Neural progenitor cell (in vitro differentiated cells): ENCODE results near the gene MERTK. TPM values are rescaled to one million over a fixed set of nuclear protein-coding genes. Genes with fewer than 3 reads are reported as not detected.

ENCODE experiments used
- DNase-seq: peaks from one replicate; pipeline ENCODE4 v3.0.0-alpha.2; 2016; ENCODE audit warnings: low spot score
- H2AFZ ChIP-seq: fragments of 200-600 bp; sonication (generic); replicated peaks from 2 replicates; pipeline ENCODE4 v1.6.1; 2016; ENCODE audit warnings: antibody characterized with exemption
- H3F3A ChIP-seq: fragments of 200-600 bp; sonication (generic); 2 replicates; pipeline ENCODE4 v1.6.1; 2016; ENCODE audit warnings: antibody characterized with exemption, low read depth
- H3K27ac ChIP-seq: fragments of 200-600 bp; sonication (generic); 2 replicates; pipeline ENCODE4 v1.5.1; 2016; ENCODE audit warnings: mild to moderate bottlenecking
- H3K27me3 ChIP-seq: fragments of 200-600 bp; sonication (generic); 2 replicates; pipeline ENCODE4 v1.6.1; 2016; ENCODE audit warnings: mild to moderate bottlenecking, moderate library complexity
- H3K36me3 ChIP-seq: fragments of 200-600 bp; sonication (generic); 2 replicates; pipeline ENCODE4 v1.5.1; 2016
- H3K4me1 ChIP-seq: fragments of 200-600 bp; sonication (generic); 2 replicates; pipeline ENCODE4 v1.6.1; 2016; ENCODE audit warnings: mixed run types
- H3K4me2 ChIP-seq: fragments of 200-600 bp; sonication (generic); 2 replicates; pipeline ENCODE4 v1.6.1; 2016
- H3K4me3 ChIP-seq: fragments of 200-600 bp; sonication (generic); 2 replicates; pipeline ENCODE4 v1.5.1; 2016
- H3K79me2 ChIP-seq: fragments of 200-600 bp; sonication (generic); 2 replicates; pipeline ENCODE4 v1.6.1; 2016; ENCODE audit warnings: low read depth
- H3K9ac ChIP-seq: fragments of 200-600 bp; sonication (generic); 2 replicates; pipeline ENCODE4 v1.6.1; 2016
- H3K9me3 ChIP-seq: fragments of 200-600 bp; sonication (generic); 2 replicates; pipeline ENCODE4 v1.5.1; 2016; ENCODE audit warnings: low read depth
- H4K20me1 ChIP-seq: fragments of 200-600 bp; sonication (generic); 2 replicates; pipeline ENCODE4 v1.6.1; 2016; ENCODE audit warnings: low read depth
- H3K27ac Mint-ChIP-seq: 3 replicates; pipeline ENCODE4 v1.8.0; 2021; ENCODE audit warnings: mixed read lengths
- H3K27me3 Mint-ChIP-seq: 2 replicates; pipeline ENCODE4 v1.8.0; 2022; ENCODE audit warnings: low read depth, mild to moderate bottlenecking, inconsistent platforms, moderate library complexity, mixed read lengths; ENCODE audit not compliant: insufficient read depth
- H3K36me3 Mint-ChIP-seq: 3 replicates; pipeline ENCODE4 v1.8.0; 2021; ENCODE audit warnings: mixed read lengths
- H3K4me1 Mint-ChIP-seq: 3 replicates; pipeline ENCODE4 v1.8.0; 2021; ENCODE audit warnings: mixed read lengths
- H3K4me3 Mint-ChIP-seq: 3 replicates; pipeline ENCODE4 v1.8.0; 2021; ENCODE audit warnings: mild to moderate bottlenecking, moderate library complexity, mixed read lengths
- H3K9me3 Mint-ChIP-seq: 3 replicates; pipeline ENCODE4 v1.8.0; 2020; ENCODE audit warnings: mixed read lengths
- CTCF ChIP-seq: fragments of 200-600 bp; sonication (generic); IDR thresholded peaks from 2 replicates; pipeline ENCODE4 v1.5.1; 2017; ENCODE audit warnings: antibody characterized with exemption, mild to moderate bottlenecking
- EZH2 ChIP-seq: fragments of 200-600 bp; sonication (generic); IDR thresholded peaks from 2 replicates; pipeline ENCODE4 v1.6.1; 2017; ENCODE audit warnings: antibody characterized with exemption, mild to moderate bottlenecking, moderate library complexity
- EZH2phosphoT487 ChIP-seq: fragments of 200-600 bp; sonication (generic); IDR thresholded peaks from 2 replicates; pipeline ENCODE4 v1.6.1; 2017; ENCODE audit warnings: antibody characterized with exemption
- total RNA-seq: library from RNA; depleted of rRNA; stranded (reverse); fragments of >200 nt; gene quantifications from 2 replicates; pipeline ENCODE4 v1.2.3, GENCODE V29; 2015; ENCODE audit warnings: low replicate concordance

MERTK gene
- total RNA-seq, 1 donor from 2014 or later, result 6.1 TPM

- H3K4me3 Mint-ChIP-seq, result no peak overlapping the region
- Histone ChIP-seq H3K9me3 (no peaks in the 10 kb centered on the region), H3K9ac (no peak overlapping the region), H3K4me1 (peaks cover 2% of the 10 kb centered on the region), H3F3A (no peaks in the 10 kb centered on the region), H3K27me3 (no peaks in the 10 kb centered on the region), H3K36me3 (no peaks in the 10 kb centered on the region), H3K4me3 (no peak overlapping the region), H4K20me1 (no peaks in the 10 kb centered on the region), H2AFZ (no peak overlapping the region), H3K27ac (no peak overlapping the region), H3K79me2 (no peaks in the 10 kb centered on the region), H3K4me2 (no peak overlapping the region)
- no peak for TF ChIP-seq EZH2phosphoT487
- no peak for TF ChIP-seq EZH2
- no peak for TF ChIP-seq CTCF
- peaks cover 2% of the 10 kb centered on the region for H3K27me3 Mint-ChIP-seq
- no peak for DNase-seq
- no peaks in the 10 kb centered on the region for H3K4me1 Mint-ChIP-seq
- peaks cover 4% of the 10 kb centered on the region for H3K36me3 Mint-ChIP-seq
- H3K9me3 Mint-ChIP-seq, result no peaks in the 10 kb centered on the region
- H3K27ac Mint-ChIP-seq, result no peak overlapping the region
Observed at GRCh38 chr2:112024896-112025491, 126.6 kb downstream of the MERTK start.

- Mint-ChIP-seq H3K4me1 (peaks cover under 1% of the 10 kb centered on the region), H3K27me3 (peaks cover 2% of the 10 kb centered on the region), H3K4me3 (no peak overlapping the region), H3K27ac (no peak overlapping the region), H3K9me3 (no peaks in the 10 kb centered on the region), H3K36me3 (no peaks in the 10 kb centered on the region)
- no peak overlapping the region for H3K4me3 ChIP-seq
- H3K79me2 ChIP-seq, result no peaks in the 10 kb centered on the region
- H2AFZ ChIP-seq, result no peak overlapping the region
- H3K4me2 ChIP-seq, result no peak overlapping the region
- no peaks in the 10 kb centered on the region for H4K20me1 ChIP-seq
- H3K27me3 ChIP-seq, result no peaks in the 10 kb centered on the region
- H3K4me1 ChIP-seq, result peaks cover 7% of the 10 kb centered on the region
- H3K9ac ChIP-seq, result no peak overlapping the region
- TF ChIP-seq EZH2 (no peak), CTCF (no peak), EZH2phosphoT487 (no peak)
- H3K9me3 ChIP-seq, result no peaks in the 10 kb centered on the region
- no peaks in the 10 kb centered on the region for H3K36me3 ChIP-seq
- no peak for DNase-seq
- H3K27ac ChIP-seq, result no peak overlapping the region
- H3F3A ChIP-seq, result peaks cover 12% of the 10 kb centered on the region
Observed at GRCh38 chr2:112026509-112026908, 128.1 kb downstream of the MERTK start.

- no peak overlapping the region for H3K27ac Mint-ChIP-seq
- Histone ChIP-seq H3F3A (peaks cover 21% of the 10 kb centered on the region), H3K27ac (no peak overlapping the region), H3K36me3 (no peaks in the 10 kb centered on the region), H3K9me3 (no peaks in the 10 kb centered on the region), H3K27me3 (no peaks in the 10 kb centered on the region), H3K4me2 (no peak overlapping the region), H3K9ac (no peak overlapping the region), H3K4me3 (no peak overlapping the region), H4K20me1 (no peaks in the 10 kb centered on the region), H2AFZ (no peak overlapping the region), H3K4me1 (peaks cover 15% of the 10 kb centered on the region), H3K79me2 (no peaks in the 10 kb centered on the region)
- H3K36me3 Mint-ChIP-seq, result no peaks in the 10 kb centered on the region
- peaks cover 6% of the 10 kb centered on the region for H3K4me1 Mint-ChIP-seq
- H3K27me3 Mint-ChIP-seq, result peaks cover 2% of the 10 kb centered on the region
- DNase-seq, result no peak
- no peak overlapping the region for H3K4me3 Mint-ChIP-seq
- H3K9me3 Mint-ChIP-seq, result no peaks in the 10 kb centered on the region
- TF ChIP-seq EZH2 (no peak), CTCF (no peak), EZH2phosphoT487 (no peak)
Observed at GRCh38 chr2:112027767-112028166, 129.4 kb downstream of the MERTK start.
